ENCODE data around the gene PRKCA. TPM values are rescaled to one million over a fixed set of nuclear protein-coding genes. Genes with fewer than 3 reads are reported as not detected.
"Not testable (repeated sequence)": the region's sequence is repeated elsewhere in the genome, so short reads cannot be mapped to it uniquely, and the experiment has no call there.

PRKCA gene
- total RNA-seq, 1 experiment from 2014 or later = 36.1 TPM

GRCh38 chr17:66276328-66276937, 26.0 kb upstream of the PRKCA start:
- H3K36me3 ChIP-seq = no peaks in the 10 kb centered on the region
- no peaks in the 10 kb centered on the region for H3K27me3 ChIP-seq (replicated peaks)
- H3K9me3 ChIP-seq (replicated peaks) = no peaks in the 10 kb centered on the region
- H3K4me1 ChIP-seq (replicated peaks) = peaks cover 53% of the 10 kb centered on the region
- H3K27ac ChIP-seq = peak overlapping the region; percentile 41
- no peak overlapping the region for H3K4me3 ChIP-seq
- peak in 1 of 2 experiments; percentile 38 for DNase-seq (ENCODE audit: low read depth in 1 of 2, low spot score in 2 of 2)

GRCh38 chr17:66277191-66277590, 25.2 kb upstream of the PRKCA start:
- Histone ChIP-seq H3K4me1 (replicated peaks) (peaks cover 56% of the 10 kb centered on the region), H3K27me3 (replicated peaks) (no peaks in the 10 kb centered on the region), H3K27ac (no peak overlapping the region), H3K4me3 (no peak overlapping the region), H3K9me3 (replicated peaks) (no peaks in the 10 kb centered on the region), H3K36me3 (no peaks in the 10 kb centered on the region)
- DNase-seq (ENCODE audit: low read depth in 1 of 2, low spot score in 2 of 2) = no peak

- H3K27me3 ChIP-seq (replicated peaks) = no peaks in the 10 kb centered on the region
- 0 out of 2 replicates have a peak overlapping the region, but pooled peaks have one; percentile 5 for H3K27ac ChIP-seq
- no peak overlapping the region for H3K4me3 ChIP-seq
- peaks cover 33% of the 10 kb centered on the region for H3K4me1 ChIP-seq (replicated peaks)
- no peaks in the 10 kb centered on the region for H3K9me3 ChIP-seq (replicated peaks)
- peak; percentile 59 to 70 for DNase-seq (ENCODE audit: low read depth in 1 of 2, low spot score in 2 of 2)
- no peaks in the 10 kb centered on the region for H3K36me3 ChIP-seq
Measured at GRCh38 chr17:66281661-66282369, 20.6 kb upstream of the PRKCA start.

GRCh38 chr17:66283296-66283934, 19.0 kb upstream of the PRKCA start:
- Histone ChIP-seq H3K27me3 (replicated peaks) (no peaks in the 10 kb centered on the region), H3K27ac (no peak overlapping the region), H3K4me1 (replicated peaks) (peaks cover 28% of the 10 kb centered on the region), H3K4me3 (no peak overlapping the region), H3K36me3 (no peaks in the 10 kb centered on the region), H3K9me3 (replicated peaks) (no peaks in the 10 kb centered on the region)
- DNase-seq (ENCODE audit: low read depth in 1 of 2, low spot score in 2 of 2) = no peak

- Histone ChIP-seq H3K36me3 (no peaks in the 10 kb centered on the region), H3K27ac (no peak overlapping the region), H3K9me3 (replicated peaks) (no peaks in the 10 kb centered on the region), H3K4me1 (replicated peaks) (peaks cover 28% of the 10 kb centered on the region), H3K4me3 (no peak overlapping the region), H3K27me3 (replicated peaks) (no peaks in the 10 kb centered on the region)
- peak; percentile 53 to 55 for DNase-seq (ENCODE audit: low read depth in 1 of 2, low spot score in 2 of 2)
Measured at GRCh38 chr17:66283971-66284370, 18.4 kb upstream of the PRKCA start.

GRCh38 chr17:66285149-66285548, 17.3 kb upstream of the PRKCA start:
- no peak for DNase-seq (ENCODE audit: low read depth in 1 of 2, low spot score in 2 of 2)
- no peak overlapping the region for H3K27ac ChIP-seq
- H3K9me3 ChIP-seq (replicated peaks) = no peaks in the 10 kb centered on the region
- H3K36me3 ChIP-seq = no peaks in the 10 kb centered on the region
- H3K4me3 ChIP-seq = no peak overlapping the region
- peaks cover 28% of the 10 kb centered on the region for H3K4me1 ChIP-seq (replicated peaks)
- no peaks in the 10 kb centered on the region for H3K27me3 ChIP-seq (replicated peaks)

- Histone ChIP-seq H3K4me1 (replicated peaks) (peaks cover 23% of the 10 kb centered on the region), H3K27me3 (replicated peaks) (no peaks in the 10 kb centered on the region; the same call in 1 of the 2 replicates), H3K36me3 (no peaks in the 10 kb centered on the region), H3K27ac (no peak overlapping the region), H3K9me3 (replicated peaks) (no peaks in the 10 kb centered on the region), H3K4me3 (no peak overlapping the region)
- no peak for DNase-seq (ENCODE audit: low read depth in 1 of 2, low spot score in 2 of 2)
Measured at GRCh38 chr17:66287911-66288310, 14.5 kb upstream of the PRKCA start.

GRCh38 chr17:66290101-66290722, 12.2 kb upstream of the PRKCA start:
- Histone ChIP-seq H3K36me3 (no peaks in the 10 kb centered on the region), H3K27me3 (replicated peaks) (no peaks in the 10 kb centered on the region; the same call in 1 of the 2 replicates), H3K4me3 (no peak overlapping the region), H3K27ac (no peak overlapping the region), H3K4me1 (replicated peaks) (peaks cover 15% of the 10 kb centered on the region), H3K9me3 (replicated peaks) (no peaks in the 10 kb centered on the region)
- DNase-seq (ENCODE audit: low read depth in 1 of 2, low spot score in 2 of 2) = no peak

GRCh38 chr17:66292353-66292752, 10.1 kb upstream of the PRKCA start:
- Histone ChIP-seq H3K9me3 (replicated peaks) (no peaks in the 10 kb centered on the region), H3K27me3 (replicated peaks) (no peaks in the 10 kb centered on the region; the same call in 1 of the 2 replicates), H3K36me3 (no peaks in the 10 kb centered on the region), H3K27ac (no peak overlapping the region), H3K4me1 (replicated peaks) (peaks cover 15% of the 10 kb centered on the region), H3K4me3 (no peak overlapping the region)
- DNase-seq (ENCODE audit: low read depth in 1 of 2, low spot score in 2 of 2) = no peak

- Histone ChIP-seq H3K4me1 (replicated peaks) (peaks cover 13% of the 10 kb centered on the region), H3K9me3 (replicated peaks) (no peaks in the 10 kb centered on the region), H3K27ac (no peak overlapping the region), H3K27me3 (replicated peaks) (no peaks in the 10 kb centered on the region), H3K36me3 (no peaks in the 10 kb centered on the region), H3K4me3 (no peak overlapping the region)
- DNase-seq (ENCODE audit: low read depth in 1 of 2, low spot score in 2 of 2) = no peak
Measured at GRCh38 chr17:66296289-66296725, 6.1 kb upstream of the PRKCA start.

- DNase-seq (ENCODE audit: low read depth in 1 of 2, low spot score in 2 of 2) = peak in 1 of 2 experiments; percentile 32
- H3K27ac ChIP-seq; H3K4me3 ChIP-seq; H3K36me3 ChIP-seq; H3K9me3 ChIP-seq (replicated peaks); H3K27me3 ChIP-seq (replicated peaks): not testable (repeated sequence)
- peaks cover 11% of the 10 kb centered on the region for H3K4me1 ChIP-seq (replicated peaks)
Measured at GRCh38 chr17:66297443-66297842, 5.0 kb upstream of the PRKCA start.

- no peak for DNase-seq (ENCODE audit: low read depth in 1 of 2, low spot score in 2 of 2)
- no peak overlapping the region for H3K27ac ChIP-seq
Measured at GRCh38 chr17:66299711-66300110, 2.7 kb upstream of the PRKCA start.

GRCh38 chr17:66300956-66301355, 1.5 kb upstream of the PRKCA start:
- no peak overlapping the region for H3K27ac ChIP-seq
- peaks cover 29% of the 10 kb centered on the region for H3K4me1 ChIP-seq (replicated peaks)
- H3K36me3 ChIP-seq = peaks cover 9% of the 10 kb centered on the region; the same call in 1 of the 2 replicates
- no peak overlapping the region for H3K4me3 ChIP-seq
- H3K27me3 ChIP-seq (replicated peaks) = no peaks in the 10 kb centered on the region
- no peaks in the 10 kb centered on the region for H3K9me3 ChIP-seq (replicated peaks)
- DNase-seq (ENCODE audit: low read depth in 1 of 2, low spot score in 2 of 2) = no peak

More at GRCh38 chr17:66299711-66300110, 2.7 kb upstream of the PRKCA start:
- H3K4me1 ChIP-seq (replicated peaks) = peaks cover 20% of the 10 kb centered on the region
- H3K4me3 ChIP-seq = no peak overlapping the region
- no peaks in the 10 kb centered on the region for H3K27me3 ChIP-seq (replicated peaks)
- peaks cover 9% of the 10 kb centered on the region; the same call in 1 of the 2 replicates for H3K36me3 ChIP-seq
- H3K9me3 ChIP-seq (replicated peaks) = no peaks in the 10 kb centered on the region

Data from SJSA1 (cell line).